ENCODE data around the gene TMCO2. TPM values are rescaled to one million over a fixed set of nuclear protein-coding genes. Genes with fewer than 3 reads are reported as not detected.

Gene TMCO2
- total and polyA plus RNA-seq, 5 donors = not detected

DNA sequence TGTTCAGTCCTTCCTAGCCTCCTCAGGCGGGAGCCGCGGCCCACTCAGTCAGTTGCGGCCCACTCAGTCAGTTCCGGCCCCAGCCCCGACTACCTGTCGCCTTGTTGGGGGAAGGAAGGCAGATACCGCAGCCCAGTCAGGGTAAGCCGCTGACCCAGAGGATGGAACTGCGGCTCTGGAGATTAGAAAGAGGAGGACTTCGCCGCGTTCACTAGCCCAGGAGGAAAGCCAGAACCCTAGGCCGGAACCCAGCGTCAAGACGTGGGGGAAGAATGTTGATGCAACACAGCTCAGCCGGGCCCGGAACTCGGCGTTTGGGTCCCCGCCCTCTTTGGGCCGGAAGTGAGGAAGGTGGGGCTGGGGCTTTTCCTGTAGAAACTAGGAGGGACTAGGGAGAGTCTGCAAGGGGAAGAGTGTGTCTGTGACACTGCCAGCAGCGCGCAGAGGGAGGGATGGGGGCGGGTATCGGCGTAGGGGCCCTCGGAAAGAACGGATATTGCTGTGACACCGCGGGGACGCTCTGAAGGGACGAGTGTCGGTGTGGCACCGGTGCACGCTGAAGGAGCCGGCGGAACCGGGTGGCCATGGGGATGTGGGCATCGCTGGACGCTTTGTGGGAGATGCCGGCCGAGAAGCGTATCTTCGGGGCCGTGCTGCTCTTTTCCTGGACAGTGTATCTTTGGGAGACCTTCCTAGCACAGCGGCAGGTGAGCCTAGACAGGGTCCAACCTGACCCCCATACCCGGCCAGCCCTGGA is 10.1 kb downstream of the TMCO2 start, which contains the start of gene ZMPSTE24:
Gene ZMPSTE24 (plus strand): TSS at position 549 of the 757 bp plus-strand sequence. CDS start 36 bp downstream, at position 585.
- H3K4me3 ChIP-seq (ENCODE audit: low read length) = peak within 1 kb of the TSS; percentile 86
- ATAC-seq (peak; percentile 99 to 100), DNase-seq (peak; percentile 95 to 97 (median 97))
- H3K4me1 ChIP-seq (ENCODE audit: control insufficient read depth, insufficient read depth, low read length) = peaks cover 2% of the 10 kb centered on the region
- H3K27me3 ChIP-seq (ENCODE audit: control insufficient read depth, insufficient read depth) = no peaks in the 10 kb centered on the region
- H3K9me3 ChIP-seq (ENCODE audit: control insufficient read depth, low read length) = no peaks in the 10 kb centered on the region
- peak within 1 kb of the TSS; percentile 99 for H3K27ac ChIP-seq (ENCODE audit: low read length)
- under 1% methylated on average over 48 of the region's 48 CpGs for WGBS
- intact Hi-C loops (cut with DNase I) = no loop called here

DNA sequence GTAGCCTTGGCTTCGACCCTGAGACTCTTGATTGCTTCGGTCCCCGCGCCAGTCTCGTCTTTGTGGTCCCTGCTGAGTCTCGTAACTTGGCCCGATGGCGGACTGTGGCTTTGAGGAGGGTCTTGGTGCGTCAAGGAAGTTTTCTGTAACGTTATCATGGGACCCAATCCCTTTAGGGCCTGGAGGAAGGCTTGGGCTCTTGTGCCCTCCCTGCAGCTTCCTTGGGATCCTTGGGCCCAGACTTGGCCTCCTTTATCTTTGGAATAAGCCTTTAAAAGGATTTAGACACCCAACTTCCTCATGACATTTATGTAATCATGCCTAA is 10.7 kb downstream of the TMCO2 start:
- WGBS = 0% methylated on average over 10 of the region's 10 CpGs
- Histone ChIP-seq H3K4me3 (ENCODE audit: low read length) (peak overlapping the region; percentile 86), H3K9me3 (ENCODE audit: control insufficient read depth, low read length) (no peaks in the 10 kb centered on the region), H3K27ac (ENCODE audit: low read length) (peak overlapping the region; percentile 64), H3K4me1 (ENCODE audit: control insufficient read depth, insufficient read depth, low read length) (peaks cover 2% of the 10 kb centered on the region), H3K27me3 (ENCODE audit: control insufficient read depth, insufficient read depth) (no peaks in the 10 kb centered on the region)
- DNase-seq (peak in 1 of 3 donors; percentile 51), ATAC-seq (no peak)
- intact Hi-C loops (cut with DNase I) = no loop called here

DNA sequence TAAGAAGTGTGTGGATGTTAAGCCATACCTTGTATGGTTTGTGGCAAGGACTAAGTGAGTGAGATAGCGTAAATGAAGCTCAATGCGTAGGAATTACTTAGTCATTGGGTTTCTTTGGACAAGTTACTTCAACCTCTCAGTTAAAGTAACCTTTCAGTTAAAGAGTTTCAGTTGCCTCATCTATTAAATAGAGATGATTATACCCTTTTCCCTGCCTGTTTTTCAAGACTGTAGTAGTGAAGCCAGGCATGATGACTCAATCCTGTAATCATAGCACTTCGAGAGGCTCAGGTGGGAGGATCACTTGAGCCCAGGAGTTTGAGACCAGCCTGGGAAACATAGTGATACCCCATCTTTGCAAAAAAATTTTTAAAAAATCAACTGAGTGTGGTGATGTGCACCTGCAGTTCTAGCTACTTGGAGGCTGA is 16.6 kb downstream of the TMCO2 start:
- 94% methylated on average over 3 of the region's 3 CpGs for WGBS
- DNase-seq (no peak), ATAC-seq (no peak)
- no peaks in the 10 kb centered on the region for H3K27me3 ChIP-seq (ENCODE audit: control insufficient read depth, insufficient read depth)
- H3K27ac ChIP-seq (ENCODE audit: low read length) = no peak overlapping the region
- intact Hi-C loops (cut with DNase I) = no loop called here
- peaks cover 2% of the 10 kb centered on the region for H3K4me1 ChIP-seq (ENCODE audit: control insufficient read depth, insufficient read depth, low read length)
- no peak overlapping the region for H3K4me3 ChIP-seq (ENCODE audit: low read length)
- H3K9me3 ChIP-seq (ENCODE audit: control insufficient read depth, low read length) = no peaks in the 10 kb centered on the region

DNA sequence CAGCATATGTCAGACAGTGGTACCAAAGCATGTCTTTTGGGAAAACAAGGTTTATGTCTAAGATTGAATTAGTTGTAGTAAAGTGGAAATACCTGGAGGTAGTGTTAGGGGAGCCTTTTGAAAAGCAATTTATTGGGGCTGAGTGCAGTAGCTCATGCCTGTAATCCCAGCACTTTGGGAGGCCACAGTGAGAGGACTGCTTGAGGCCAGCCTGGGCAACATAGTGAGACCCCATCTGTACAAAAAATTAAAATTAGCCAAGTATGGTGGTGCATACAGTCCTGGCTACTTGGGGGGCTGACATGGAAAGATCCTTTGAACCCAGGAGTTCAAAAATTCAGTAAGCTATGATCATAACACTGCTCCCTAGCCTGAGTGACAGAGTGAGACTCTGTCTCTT is 17.6 kb downstream of the TMCO2 start:
- H3K4me1 ChIP-seq (ENCODE audit: control insufficient read depth, insufficient read depth, low read length) = peaks cover 2% of the 10 kb centered on the region

DNA sequence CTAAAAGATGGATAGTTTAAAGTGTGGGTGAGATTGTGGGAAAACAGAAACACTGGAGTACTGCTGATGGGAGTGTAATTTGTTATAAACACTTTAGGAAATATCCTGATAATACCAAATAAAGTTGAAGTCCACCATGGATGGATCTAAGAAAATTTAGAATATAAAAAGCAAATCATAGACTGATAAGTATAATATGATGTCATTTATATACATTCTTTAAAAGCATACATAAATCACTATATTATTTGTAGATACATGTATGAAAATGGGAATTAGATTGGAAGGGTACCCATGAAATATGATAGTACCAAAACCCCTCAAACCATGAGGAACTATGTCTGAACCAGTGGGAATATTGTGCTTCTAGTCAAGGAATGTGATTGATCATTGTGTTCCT is 18.2 kb downstream of the TMCO2 start:
- no peak overlapping the region for H3K4me3 ChIP-seq (ENCODE audit: low read length)
- H3K4me1 ChIP-seq (ENCODE audit: control insufficient read depth, insufficient read depth, low read length) = peaks cover 2% of the 10 kb centered on the region
- H3K27ac ChIP-seq (ENCODE audit: low read length) = no peak overlapping the region
- H3K27me3 ChIP-seq (ENCODE audit: control insufficient read depth, insufficient read depth) = no peaks in the 10 kb centered on the region
- H3K9me3 ChIP-seq (ENCODE audit: control insufficient read depth, low read length) = no peaks in the 10 kb centered on the region
- DNase-seq = no peak
- intact Hi-C loops (cut with DNase I) = no loop called here
- ATAC-seq = no peak

More for the DNA sequence above, 17.6 kb downstream of the TMCO2 start:
- intact Hi-C loops (cut with DNase I) = no loop called here
- ATAC-seq (no peak), DNase-seq (no peak)
- Histone ChIP-seq H3K9me3 (ENCODE audit: control insufficient read depth, low read length) (no peaks in the 10 kb centered on the region), H3K27ac (ENCODE audit: low read length) (no peak overlapping the region), H3K4me3 (ENCODE audit: low read length) (no peak overlapping the region), H3K27me3 (ENCODE audit: control insufficient read depth, insufficient read depth) (no peaks in the 10 kb centered on the region)

DNA sequence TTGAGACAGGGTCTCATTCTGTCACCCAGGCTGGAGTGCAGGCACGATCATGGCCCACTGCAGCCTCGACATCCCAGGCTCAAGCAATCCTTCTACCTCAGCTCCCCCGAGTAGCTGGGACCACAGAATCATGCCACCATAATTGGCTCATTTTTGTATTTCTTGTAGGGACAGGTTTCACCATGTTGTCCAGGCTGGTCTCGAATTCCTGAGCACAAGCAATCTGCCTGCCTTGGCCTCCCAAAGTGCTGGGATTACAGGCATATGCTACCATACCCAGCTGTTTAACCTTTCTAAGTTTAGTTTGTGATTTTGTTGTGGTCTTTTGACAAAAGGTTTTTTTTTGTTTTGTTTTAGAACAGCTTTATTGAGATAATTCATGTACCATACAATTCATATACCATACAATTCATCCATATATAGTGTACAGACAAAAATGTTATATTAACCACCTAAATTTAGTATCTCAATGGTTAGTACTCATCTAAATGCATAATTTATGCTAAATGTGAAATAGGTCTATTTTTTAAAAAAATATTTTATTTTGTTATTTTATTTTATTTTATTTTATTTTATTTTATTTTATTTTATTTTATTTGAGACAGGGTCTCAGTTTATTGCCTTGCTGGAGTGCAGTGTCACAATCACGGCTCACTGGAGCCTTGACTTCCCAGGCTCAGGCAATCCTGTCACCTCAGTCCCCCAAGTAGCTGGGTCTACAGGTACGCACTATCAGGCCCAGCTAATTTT is 19.2 kb downstream of the TMCO2 start:
- Histone ChIP-seq H3K27ac (ENCODE audit: low read length) (peak overlapping the region; percentile 86), H3K4me3 (ENCODE audit: low read length) (no peak overlapping the region), H3K27me3 (ENCODE audit: control insufficient read depth, insufficient read depth) (no peaks in the 10 kb centered on the region), H3K9me3 (ENCODE audit: control insufficient read depth, low read length) (no peaks in the 10 kb centered on the region), H3K4me1 (ENCODE audit: control insufficient read depth, insufficient read depth, low read length) (peaks cover 2% of the 10 kb centered on the region)
- 93% methylated on average over 6 of the region's 6 CpGs for WGBS
- DNase-seq (no peak), ATAC-seq (no peak)
- intact Hi-C loops (cut with DNase I) = no loop called here

DNA sequence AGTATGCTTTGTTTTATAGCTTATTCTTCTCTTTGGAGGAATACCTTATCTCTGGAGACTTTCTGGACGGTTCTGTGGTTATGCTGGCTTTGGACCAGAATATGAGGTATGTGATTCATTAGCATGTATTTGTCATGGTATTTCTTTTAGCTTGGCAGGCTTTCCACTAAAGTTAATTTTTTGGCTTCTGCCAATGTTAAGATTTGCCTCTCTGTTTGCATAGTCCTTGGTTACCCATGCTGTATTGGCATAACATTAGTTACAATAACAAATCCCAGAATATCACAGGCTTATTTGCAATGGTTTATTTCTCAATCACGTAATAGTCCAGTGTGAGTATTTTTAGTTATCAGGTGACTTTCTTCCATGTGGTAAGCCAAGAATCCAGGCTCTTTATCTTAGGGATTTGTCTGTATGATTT is 20.0 kb downstream of the TMCO2 start:
- DNase-seq (no peak), ATAC-seq (peak; percentile 92)
- no peak overlapping the region for H3K27ac ChIP-seq (ENCODE audit: low read length)
- H3K4me1 ChIP-seq (ENCODE audit: control insufficient read depth, insufficient read depth, low read length) = peaks cover 2% of the 10 kb centered on the region
- no peak overlapping the region for H3K4me3 ChIP-seq (ENCODE audit: low read length)
- no peaks in the 10 kb centered on the region for H3K27me3 ChIP-seq (ENCODE audit: control insufficient read depth, insufficient read depth)
- no peaks in the 10 kb centered on the region for H3K9me3 ChIP-seq (ENCODE audit: control insufficient read depth, low read length)
- 36% methylated on average over 2 of the region's 2 CpGs for WGBS
- intact Hi-C loops (cut with DNase I) = no loop called here

DNA sequence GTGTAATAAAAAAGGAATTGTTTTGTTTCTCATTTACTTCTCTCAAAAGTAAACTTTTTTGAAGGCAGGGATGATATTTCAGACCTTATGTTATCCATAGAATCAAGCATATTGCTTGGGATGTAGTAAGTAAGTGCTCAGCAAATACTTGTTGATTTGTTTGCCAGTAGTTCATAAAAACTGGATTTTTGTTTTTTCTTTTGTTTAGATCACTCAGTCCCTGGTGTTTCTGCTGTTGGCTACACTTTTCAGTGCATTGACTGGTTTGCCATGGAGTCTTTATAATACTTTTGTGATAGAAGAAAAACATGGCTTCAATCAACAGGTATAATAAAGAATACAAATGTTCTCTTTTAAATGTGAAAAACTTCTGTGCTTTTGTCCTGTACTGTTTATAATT is 20.5 kb downstream of the TMCO2 start:
- intact Hi-C loops (cut with DNase I) = no loop called here
- Histone ChIP-seq H3K27ac (ENCODE audit: low read length) (no peak overlapping the region), H3K9me3 (ENCODE audit: control insufficient read depth, low read length) (no peaks in the 10 kb centered on the region), H3K27me3 (ENCODE audit: control insufficient read depth, insufficient read depth) (no peaks in the 10 kb centered on the region), H3K4me1 (ENCODE audit: control insufficient read depth, insufficient read depth, low read length) (peaks cover 2% of the 10 kb centered on the region), H3K4me3 (ENCODE audit: low read length) (no peak overlapping the region)
- DNase-seq = no peak
- no peak for ATAC-seq

DNA sequence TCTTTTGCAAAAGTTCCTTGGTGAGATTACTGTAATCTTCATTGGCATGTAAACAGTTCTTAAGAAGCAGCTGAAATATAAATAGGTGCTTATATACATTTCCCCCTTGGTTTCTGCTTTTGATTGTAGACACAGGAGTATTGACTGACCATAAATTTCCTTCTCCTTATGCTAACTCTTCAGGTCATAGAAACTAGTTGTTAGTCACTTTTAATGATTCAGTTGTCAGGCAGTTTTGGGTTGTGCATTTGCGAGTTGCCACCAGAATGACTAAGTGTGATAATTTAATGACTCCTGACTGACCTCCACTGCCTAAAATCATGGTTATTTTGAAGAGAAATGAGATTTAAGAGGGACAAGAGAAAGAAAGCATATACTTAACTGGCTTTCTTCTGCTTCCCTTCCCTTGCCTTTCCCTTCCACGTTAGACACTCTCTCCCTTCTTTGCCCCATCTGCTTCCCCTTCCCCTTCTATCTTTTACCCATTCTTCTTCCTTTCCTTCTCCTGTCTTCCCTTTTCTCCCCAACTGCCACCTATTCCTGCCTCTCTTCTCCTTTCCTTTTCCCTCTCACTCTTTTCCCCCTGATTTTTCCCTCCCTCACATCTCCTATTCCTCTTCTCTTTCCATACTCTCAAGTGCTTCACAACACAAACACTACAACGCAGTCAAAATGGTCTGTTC is 22.6 kb downstream of the TMCO2 start:
- no peak for DNase-seq
- Histone ChIP-seq H3K4me1 (ENCODE audit: control insufficient read depth, insufficient read depth, low read length) (peaks cover 2% of the 10 kb centered on the region), H3K27ac (ENCODE audit: low read length) (no peak overlapping the region), H3K9me3 (ENCODE audit: control insufficient read depth, low read length) (no peaks in the 10 kb centered on the region), H3K4me3 (ENCODE audit: low read length) (no peak overlapping the region), H3K27me3 (ENCODE audit: control insufficient read depth, insufficient read depth) (no peaks in the 10 kb centered on the region)
- intact Hi-C loops (cut with DNase I) = no loop called here
- 54% methylated on average over 3 of the region's 3 CpGs for WGBS
- no peak for ATAC-seq

DNA sequence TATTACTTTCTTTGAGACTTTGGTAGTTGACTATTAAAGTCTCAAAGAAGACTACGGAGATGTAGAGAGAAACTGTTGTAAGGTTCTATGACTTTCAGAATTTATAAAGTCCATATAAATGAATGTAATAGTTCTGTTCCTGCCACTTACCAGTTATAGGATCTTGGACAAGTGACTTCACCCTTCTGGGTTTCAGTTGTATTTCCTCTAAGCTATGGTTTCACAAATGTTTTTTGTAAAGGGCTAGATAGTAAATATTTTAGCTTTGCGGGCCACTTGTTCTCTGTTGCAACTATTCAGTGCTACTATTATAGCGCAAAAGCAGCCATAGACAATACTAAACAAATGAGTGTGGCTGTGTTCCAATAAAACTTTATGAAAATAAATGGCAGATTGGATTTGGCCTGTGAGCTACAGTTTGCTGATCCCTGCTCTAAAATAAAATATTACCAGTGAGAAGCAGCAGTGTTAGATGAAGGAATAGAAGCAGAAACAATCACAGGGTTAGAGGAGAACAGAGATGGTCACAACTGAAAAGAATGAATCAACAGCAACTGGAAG is 25.0 kb downstream of the TMCO2 start:
- no peak for DNase-seq
- Histone ChIP-seq H3K4me1 (ENCODE audit: control insufficient read depth, insufficient read depth, low read length) (peaks cover 2% of the 10 kb centered on the region), H3K4me3 (ENCODE audit: low read length) (no peak overlapping the region), H3K27ac (ENCODE audit: low read length) (no peak overlapping the region), H3K27me3 (ENCODE audit: control insufficient read depth, insufficient read depth) (no peaks in the 10 kb centered on the region), H3K9me3 (ENCODE audit: control insufficient read depth, low read length) (no peaks in the 10 kb centered on the region)
- intact Hi-C loops (cut with DNase I) = no loop called here
- WGBS = 96% methylated on average over 3 of the region's 3 CpGs
- ATAC-seq = no peak
